Measurements from ENCODE around the gene CTDSPL. TPM values are rescaled to one million over a fixed set of nuclear protein-coding genes. Genes with fewer than 3 reads are reported as not detected.

CTDSPL gene
- total RNA-seq, 1 experiment from 2014 or later, result 34.4 TPM

DNA sequence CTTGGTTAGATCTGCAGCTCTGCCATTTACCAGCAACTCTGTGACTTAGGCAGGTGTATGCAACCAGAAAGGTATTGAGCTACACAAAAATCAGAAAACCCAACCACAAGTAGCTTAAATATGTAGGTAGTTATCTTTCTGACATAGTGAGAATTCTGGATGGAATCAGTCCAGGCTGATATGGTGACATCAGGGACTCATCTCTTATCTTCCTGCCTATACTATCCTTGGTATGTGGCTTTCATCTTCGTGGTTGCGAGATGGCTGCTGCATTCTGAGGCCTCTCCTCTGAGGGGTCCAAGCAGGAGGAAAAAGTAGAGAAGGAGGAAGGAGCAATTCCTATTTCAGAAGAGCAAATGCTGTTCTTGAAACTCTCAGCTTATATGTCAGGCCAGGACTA is 40.0 kb downstream of the CTDSPL start (continued):
- TF ChIP-seq, protein P1, sequence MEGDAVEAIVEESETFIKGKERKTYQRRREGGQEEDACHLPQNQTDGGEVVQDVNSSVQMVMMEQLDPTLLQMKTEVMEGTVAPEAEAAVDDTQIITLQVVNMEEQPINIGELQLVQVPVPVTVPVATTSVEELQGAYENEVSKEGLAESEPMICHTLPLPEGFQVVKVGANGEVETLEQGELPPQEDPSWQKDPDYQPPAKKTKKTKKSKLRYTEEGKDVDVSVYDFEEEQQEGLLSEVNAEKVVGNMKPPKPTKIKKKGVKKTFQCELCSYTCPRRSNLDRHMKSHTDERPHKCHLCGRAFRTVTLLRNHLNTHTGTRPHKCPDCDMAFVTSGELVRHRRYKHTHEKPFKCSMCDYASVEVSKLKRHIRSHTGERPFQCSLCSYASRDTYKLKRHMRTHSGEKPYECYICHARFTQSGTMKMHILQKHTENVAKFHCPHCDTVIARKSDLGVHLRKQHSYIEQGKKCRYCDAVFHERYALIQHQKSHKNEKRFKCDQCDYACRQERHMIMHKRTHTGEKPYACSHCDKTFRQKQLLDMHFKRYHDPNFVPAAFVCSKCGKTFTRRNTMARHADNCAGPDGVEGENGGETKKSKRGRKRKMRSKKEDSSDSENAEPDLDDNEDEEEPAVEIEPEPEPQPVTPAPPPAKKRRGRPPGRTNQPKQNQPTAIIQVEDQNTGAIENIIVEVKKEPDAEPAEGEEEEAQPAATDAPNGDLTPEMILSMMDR (IDR thresholded peaks at IDR 0.05 in 2 of 3, conservative IDR thresholded peaks at IDR 0.05 in 1 of 3; ENCODE audit: borderline replicate concordance in 1 of 3, insufficient read depth in 1 of 3, low read depth in 2 of 3, low read length in 2 of 3), result no peak
- TF ChIP-seq POLR2A (IDR thresholded peaks at IDR 0.05; ENCODE audit: borderline replicate concordance, extremely low read depth, insufficient read depth, insufficient read length), result no peak

DNA sequence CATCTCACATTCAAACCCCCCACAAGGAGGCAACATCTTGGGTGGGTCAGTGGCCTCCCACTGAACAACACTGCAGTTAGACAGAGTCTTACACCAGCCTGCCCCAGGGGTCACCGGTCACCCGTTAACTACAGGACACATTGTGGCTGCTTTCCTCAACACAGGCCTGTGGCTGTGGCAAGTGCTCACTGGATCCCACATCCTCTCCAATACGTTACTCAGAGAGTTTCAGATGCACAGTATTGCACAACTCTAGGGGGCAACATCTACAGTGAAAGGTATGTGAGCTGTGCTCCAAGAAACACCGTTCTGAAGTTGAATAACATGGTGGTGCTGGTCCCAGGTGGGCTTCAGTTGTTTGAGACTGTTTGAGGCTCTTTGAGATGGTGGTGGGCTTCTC is 41.0 kb downstream of the CTDSPL start:
- no peak for DNase-seq (ENCODE audit: low read depth, low spot score)
- RAD21 ChIA-PET (ENCODE audit: low non-redundant PET in 1 of 2, low total read pairs in 2 of 2, uncharacterized antibody in 2 of 2, unreplicated experiment in 2 of 2), result no interaction called here
- H3K4me1 ChIP-seq (ENCODE audit: control insufficient read depth in 1 of 2, insufficient read depth in 2 of 2, low read length in 2 of 2), result peaks cover 23 to 27% of the 10 kb centered on the region in 2 experiments; a peak in 3 of 4 replicates
- no peaks in the 10 kb centered on the region for H3K9me3 ChIP-seq (ENCODE audit: control insufficient read depth in 1 of 2, insufficient read depth in 1 of 2, low read depth in 1 of 2, low read length in 2 of 2)
- TF ChIP-seq SRF (IDR thresholded peaks at IDR 0.05; ENCODE audit: low read depth), result no peak
- TF ChIP-seq, protein P1 (IDR thresholded peaks at IDR 0.05 in 2 of 3, conservative IDR thresholded peaks at IDR 0.05 in 1 of 3; ENCODE audit: borderline replicate concordance in 1 of 3, insufficient read depth in 1 of 3, low read depth in 2 of 3, low read length in 2 of 3), result no peak
- no peak for TF ChIP-seq YY1 (IDR thresholded peaks at IDR 0.05; ENCODE audit: extremely low read depth, insufficient replicate concordance, low read depth, low read length)
- no peak for TF ChIP-seq ZFX (IDR thresholded peaks at IDR 0.05)
- TF ChIP-seq ZNF274 (IDR thresholded peaks at IDR 0.05; ENCODE audit: low read depth, low read length), result no peak
- no peak for TF ChIP-seq EZH2phosphoT487 (IDR thresholded peaks at IDR 0.05; ENCODE audit: borderline replicate concordance)
- no peak for TF ChIP-seq SP1 (IDR thresholded peaks at IDR 0.05; ENCODE audit: low read depth)
- TF ChIP-seq POLR2AphosphoS5 (IDR thresholded peaks at IDR 0.05; ENCODE audit: low read depth, low read length), result no peak
- TF ChIP-seq CEBPB (IDR thresholded peaks at IDR 0.05; ENCODE audit: low read depth), result no peak
- no peak for TF ChIP-seq TCF7L2 (IDR thresholded peaks at IDR 0.05; ENCODE audit: borderline replicate concordance, extremely low read depth, insufficient read depth, insufficient read length)
- TF ChIP-seq EGR1 (IDR thresholded peaks at IDR 0.05; ENCODE audit: low read depth), result no peak
- no peak for TF ChIP-seq RAD21 (IDR thresholded peaks at IDR 0.05; ENCODE audit: low read depth)
- TF ChIP-seq, protein P2, sequence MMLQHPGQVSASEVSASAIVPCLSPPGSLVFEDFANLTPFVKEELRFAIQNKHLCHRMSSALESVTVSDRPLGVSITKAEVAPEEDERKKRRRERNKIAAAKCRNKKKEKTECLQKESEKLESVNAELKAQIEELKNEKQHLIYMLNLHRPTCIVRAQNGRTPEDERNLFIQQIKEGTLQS (IDR thresholded peaks at IDR 0.05), result no peak
- TF ChIP-seq SIN3A (IDR thresholded peaks at IDR 0.05; ENCODE audit: low read depth), result no peak
- TF ChIP-seq, protein P3, sequence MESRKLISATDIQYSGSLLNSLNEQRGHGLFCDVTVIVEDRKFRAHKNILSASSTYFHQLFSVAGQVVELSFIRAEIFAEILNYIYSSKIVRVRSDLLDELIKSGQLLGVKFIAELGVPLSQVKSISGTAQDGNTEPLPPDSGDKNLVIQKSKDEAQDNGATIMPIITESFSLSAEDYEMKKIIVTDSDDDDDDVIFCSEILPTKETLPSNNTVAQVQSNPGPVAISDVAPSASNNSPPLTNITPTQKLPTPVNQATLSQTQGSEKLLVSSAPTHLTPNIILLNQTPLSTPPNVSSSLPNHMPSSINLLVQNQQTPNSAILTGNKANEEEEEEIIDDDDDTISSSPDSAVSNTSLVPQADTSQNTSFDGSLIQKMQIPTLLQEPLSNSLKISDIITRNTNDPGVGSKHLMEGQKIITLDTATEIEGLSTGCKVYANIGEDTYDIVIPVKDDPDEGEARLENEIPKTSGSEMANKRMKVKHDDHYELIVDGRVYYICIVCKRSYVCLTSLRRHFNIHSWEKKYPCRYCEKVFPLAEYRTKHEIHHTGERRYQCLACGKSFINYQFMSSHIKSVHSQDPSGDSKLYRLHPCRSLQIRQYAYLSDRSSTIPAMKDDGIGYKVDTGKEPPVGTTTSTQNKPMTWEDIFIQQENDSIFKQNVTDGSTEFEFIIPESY (IDR thresholded peaks at IDR 0.05; ENCODE audit: extremely low read depth, insufficient replicate concordance, low read length), result no peak
- TF ChIP-seq POLR2A (IDR thresholded peaks at IDR 0.05; ENCODE audit: borderline replicate concordance, extremely low read depth, insufficient read depth, insufficient read length), result no peak
- TF ChIP-seq, protein P4, sequence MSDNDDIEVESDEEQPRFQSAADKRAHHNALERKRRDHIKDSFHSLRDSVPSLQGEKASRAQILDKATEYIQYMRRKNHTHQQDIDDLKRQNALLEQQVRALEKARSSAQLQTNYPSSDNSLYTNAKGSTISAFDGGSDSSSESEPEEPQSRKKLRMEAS (IDR thresholded peaks at IDR 0.05), result no peak
- TF ChIP-seq EZH2 (IDR thresholded peaks at IDR 0.05), result no peak
- TF ChIP-seq ELF1 (IDR thresholded peaks at IDR 0.05; ENCODE audit: borderline replicate concordance, low read depth), result no peak
- no peak for TF ChIP-seq CBX3 (IDR thresholded peaks at IDR 0.05; ENCODE audit: low read depth)
- H3K4me2 ChIP-seq (ENCODE audit: low read length), result no peak overlapping the region
- POLR2A ChIA-PET, result no interaction called here
- no peaks in the 10 kb centered on the region for H4K20me1 ChIP-seq (ENCODE audit: insufficient read depth)
- H3K4me3 ChIP-seq (replicated peaks in 1 of 2; ENCODE audit: low read depth in 1 of 2, low read length in 2 of 2), result no peak overlapping the region
- CTCF ChIA-PET, result no interaction called here
- no peak overlapping the region for H3K9ac ChIP-seq (ENCODE audit: low read length)
- BruUV-seq (replicated peaks), result no TSS peak
- H3K27me3 ChIP-seq (ENCODE audit: insufficient read depth, low read length), result no peaks in the 10 kb centered on the region
- no peaks in the 10 kb centered on the region; the same call in 1 of the 2 replicates for H3K79me2 ChIP-seq (ENCODE audit: insufficient read depth, low read length)
- ATAC-seq, result no peak
- no peaks in the 10 kb centered on the region for H3K9me2 ChIP-seq (ENCODE audit: insufficient read depth)
- H3K27ac ChIP-seq (ENCODE audit: low read depth, low read length), result no peak overlapping the region
- H2AFZ ChIP-seq (ENCODE audit: low read depth, low read length, poor library complexity, severe bottlenecking), result no peak overlapping the region
- no peaks in the 10 kb centered on the region for H3K36me3 ChIP-seq (ENCODE audit: control insufficient read depth in 1 of 2, insufficient read depth in 2 of 2, low read length in 2 of 2)
- intact Hi-C loops (cut with micrococcal nuclease), result no loop called here

All from HCT116 (cell line).